Central memory CD8-positive, alpha-beta T cell (primary cell): Measurements from ENCODE around the gene TMPRSS6.

ENCODE experiments used
- ATAC-seq: fragments of 150-1000 bp; cut with Tn5 transposase; replicated peaks from 2 replicates; pipeline ENCODE4 v1.10.0; 2022; ENCODE audit warnings: mild to moderate bottlenecking, moderate FRiP score, moderate number of reproducible peaks; ENCODE audit not compliant: poor library complexity, severe bottlenecking; ENCODE audit errors: extremely low read depth
- DNase-seq, 2 donors: peaks; one replicate each; pipeline ENCODE4 v3.0.0; 2021; ENCODE audit warnings: low spot score in 2 of 2
- H3K27ac Mint-ChIP-seq: one replicate; pipeline ENCODE4 v1.8.0; 2022; ENCODE audit warnings: low read depth, mild to moderate bottlenecking, moderate library complexity, mixed read lengths
- H3K27me3 Mint-ChIP-seq: one replicate; pipeline ENCODE4 v1.8.0; 2022; ENCODE audit warnings: mixed read lengths
- H3K36me3 Mint-ChIP-seq: one replicate; pipeline ENCODE4 v1.8.0; 2022; ENCODE audit warnings: mild to moderate bottlenecking, moderate library complexity, mixed read lengths; ENCODE audit not compliant: insufficient read depth
- H3K4me1 Mint-ChIP-seq: one replicate; pipeline ENCODE4 v1.8.0; 2022; ENCODE audit warnings: mixed read lengths
- H3K4me3 Mint-ChIP-seq: one replicate; pipeline ENCODE4 v1.8.0; 2022; ENCODE audit warnings: mild to moderate bottlenecking, moderate library complexity, mixed read lengths
- H3K9me3 Mint-ChIP-seq: one replicate; pipeline ENCODE4 v1.8.0; 2022; ENCODE audit warnings: mixed read lengths

The TMPRSS6 gene

GRCh38 chr22:37103151-37103550 lies 6.4 kb downstream of the TMPRSS6 start:
- ATAC-seq: no peak
- no peaks in the 10 kb centered on the region for H3K27me3 Mint-ChIP-seq
- H3K9me3 Mint-ChIP-seq: no peaks in the 10 kb centered on the region
- H3K4me3 Mint-ChIP-seq: no peak overlapping the region
- peaks cover 9% of the 10 kb centered on the region for H3K4me1 Mint-ChIP-seq
- no peak for DNase-seq
- no peak overlapping the region for H3K27ac Mint-ChIP-seq
- no peaks in the 10 kb centered on the region for H3K36me3 Mint-ChIP-seq

- Mint-ChIP-seq H3K27ac (no peak overlapping the region), H3K4me3 (no peak overlapping the region), H3K27me3 (peaks cover 8% of the 10 kb centered on the region), H3K4me1 (peaks cover 9% of the 10 kb centered on the region), H3K9me3 (no peaks in the 10 kb centered on the region), H3K36me3 (no peaks in the 10 kb centered on the region)
- ATAC-seq (no peak), DNase-seq (no peak)
Observed at GRCh38 chr22:37101311-37102066, 8.0 kb downstream of the TMPRSS6 start.

- ATAC-seq (no peak), DNase-seq (no peak)
- Mint-ChIP-seq H3K27ac (no peak overlapping the region), H3K9me3 (no peaks in the 10 kb centered on the region), H3K4me3 (no peak overlapping the region), H3K36me3 (no peaks in the 10 kb centered on the region), H3K27me3 (peaks cover 15% of the 10 kb centered on the region), H3K4me1 (peaks cover 9% of the 10 kb centered on the region)
Observed at GRCh38 chr22:37100589-37101127, 8.9 kb downstream of the TMPRSS6 start.

GRCh38 chr22:37098976-37099591 lies 10.4 kb downstream of the TMPRSS6 start:
- Mint-ChIP-seq H3K36me3 (no peaks in the 10 kb centered on the region), H3K4me1 (peaks cover 9% of the 10 kb centered on the region), H3K9me3 (no peaks in the 10 kb centered on the region), H3K27ac (no peak overlapping the region), H3K4me3 (no peak overlapping the region), H3K27me3 (peaks cover 31% of the 10 kb centered on the region)
- ATAC-seq (no peak), DNase-seq (no peak)

- Mint-ChIP-seq H3K9me3 (no peaks in the 10 kb centered on the region), H3K4me3 (no peak overlapping the region), H3K27ac (no peak overlapping the region), H3K4me1 (peaks cover 9% of the 10 kb centered on the region), H3K27me3 (peaks cover 33% of the 10 kb centered on the region), H3K36me3 (no peaks in the 10 kb centered on the region)
- ATAC-seq: no peak
- no peak for DNase-seq
Observed at GRCh38 chr22:37097346-37097745, 12.2 kb downstream of the TMPRSS6 start.

- H3K4me3 Mint-ChIP-seq: no peak overlapping the region
Observed at GRCh38 chr22:37095113-37095512, 14.4 kb downstream of the TMPRSS6 start.

GRCh38 chr22:37094239-37094638 lies 15.3 kb downstream of the TMPRSS6 start:
- no peak for ATAC-seq
- H3K9me3 Mint-ChIP-seq: no peaks in the 10 kb centered on the region
- H3K27me3 Mint-ChIP-seq: peaks cover 33% of the 10 kb centered on the region
- no peak for DNase-seq
- H3K4me3 Mint-ChIP-seq: no peak overlapping the region
- H3K27ac Mint-ChIP-seq: no peak overlapping the region
- peaks cover 9% of the 10 kb centered on the region for H3K4me1 Mint-ChIP-seq
- no peaks in the 10 kb centered on the region for H3K36me3 Mint-ChIP-seq

More at GRCh38 chr22:37095113-37095512, 14.4 kb downstream of the TMPRSS6 start:
- Mint-ChIP-seq H3K36me3 (no peaks in the 10 kb centered on the region), H3K27me3 (peaks cover 33% of the 10 kb centered on the region), H3K27ac (no peak overlapping the region), H3K9me3 (no peaks in the 10 kb centered on the region), H3K4me1 (peaks cover 9% of the 10 kb centered on the region)
- DNase-seq (no peak), ATAC-seq (no peak)

- Mint-ChIP-seq H3K27ac (no peak overlapping the region), H3K36me3 (no peaks in the 10 kb centered on the region), H3K4me1 (peaks cover 6% of the 10 kb centered on the region), H3K4me3 (no peak overlapping the region), H3K27me3 (peaks cover 40% of the 10 kb centered on the region), H3K9me3 (no peaks in the 10 kb centered on the region)
- no peak for ATAC-seq
- no peak for DNase-seq
Observed at GRCh38 chr22:37092997-37093396, 16.5 kb downstream of the TMPRSS6 start.

- no peak for ATAC-seq
- no peak overlapping the region for H3K4me3 Mint-ChIP-seq
- H3K9me3 Mint-ChIP-seq: no peaks in the 10 kb centered on the region
- H3K4me1 Mint-ChIP-seq: peaks cover 6% of the 10 kb centered on the region
- DNase-seq: no peak
- H3K36me3 Mint-ChIP-seq: no peaks in the 10 kb centered on the region
- H3K27ac Mint-ChIP-seq: no peak overlapping the region
- H3K27me3 Mint-ChIP-seq: peaks cover 43% of the 10 kb centered on the region
Observed at GRCh38 chr22:37091994-37092393, 17.5 kb downstream of the TMPRSS6 start.

- DNase-seq (no peak), ATAC-seq (no peak)
- Mint-ChIP-seq H3K4me1 (peaks cover 6% of the 10 kb centered on the region), H3K27ac (no peak overlapping the region), H3K4me3 (no peak overlapping the region), H3K27me3 (peaks cover 34% of the 10 kb centered on the region), H3K9me3 (no peaks in the 10 kb centered on the region), H3K36me3 (no peaks in the 10 kb centered on the region)
Observed at GRCh38 chr22:37090920-37091695, 18.4 kb downstream of the TMPRSS6 start.

GRCh38 chr22:37089434-37089833 lies 20.1 kb downstream of the TMPRSS6 start:
- no peak overlapping the region for H3K27ac Mint-ChIP-seq
- DNase-seq (no peak), ATAC-seq (no peak)
- H3K36me3 Mint-ChIP-seq: no peaks in the 10 kb centered on the region
- peaks cover 18% of the 10 kb centered on the region for H3K27me3 Mint-ChIP-seq
- H3K4me1 Mint-ChIP-seq: peaks cover 6% of the 10 kb centered on the region
- H3K4me3 Mint-ChIP-seq: no peak overlapping the region
- no peaks in the 10 kb centered on the region for H3K9me3 Mint-ChIP-seq

- peaks cover 13% of the 10 kb centered on the region for H3K27me3 Mint-ChIP-seq
- no peaks in the 10 kb centered on the region for H3K9me3 Mint-ChIP-seq
- H3K36me3 Mint-ChIP-seq: no peaks in the 10 kb centered on the region
- peaks cover 6% of the 10 kb centered on the region for H3K4me1 Mint-ChIP-seq
- no peak overlapping the region for H3K27ac Mint-ChIP-seq
- H3K4me3 Mint-ChIP-seq: no peak overlapping the region
- ATAC-seq: no peak
- DNase-seq: no peak
Observed at GRCh38 chr22:37088750-37089408, 20.6 kb downstream of the TMPRSS6 start.
